ENCODE results near the gene CENPM. TPM values are rescaled to one million over a fixed set of nuclear protein-coding genes. Genes with fewer than 3 reads are reported as not detected.

The CENPM gene
- polyA plus RNA-seq, 1 of the 3 experiments (the other 2 are of a cell fraction) = 15.6 TPM

DNA sequence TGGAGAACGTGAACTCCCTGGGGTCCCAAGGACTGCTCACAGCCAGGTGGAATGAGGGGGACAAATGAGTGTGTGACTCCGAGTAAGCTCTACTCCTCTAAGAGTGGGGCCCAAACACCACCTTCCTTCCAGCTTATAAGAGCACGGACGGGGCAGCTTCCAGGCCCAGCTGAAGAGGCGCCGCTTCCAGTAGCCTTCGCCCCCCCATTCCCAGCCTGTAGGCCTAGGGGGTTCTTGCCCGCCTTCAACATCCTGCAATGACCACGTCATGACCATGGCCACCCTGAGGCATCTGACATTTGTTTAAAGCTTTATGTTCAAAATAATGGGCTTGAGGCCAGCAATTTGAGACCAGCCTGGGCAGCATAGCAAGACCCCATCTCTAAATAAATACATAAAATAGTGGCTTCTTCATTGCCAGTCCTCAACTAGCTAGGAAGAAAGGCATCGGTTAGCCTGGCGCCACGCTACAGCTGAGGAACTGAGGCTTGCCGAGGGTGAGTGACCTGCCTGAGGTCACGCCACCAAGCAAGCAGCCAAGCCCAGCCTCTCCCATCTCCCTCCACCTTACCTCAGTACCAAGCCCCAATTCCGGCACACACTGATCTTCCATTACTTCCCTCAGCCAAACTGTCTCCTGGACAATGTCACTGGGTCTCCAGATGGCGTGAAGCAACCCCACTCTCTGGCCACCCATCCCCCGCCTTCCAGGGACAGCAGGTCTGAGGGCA is 12.5 kb downstream of the CENPM start:
- no peak overlapping the region for H3K9ac ChIP-seq
- H3K27me3 ChIP-seq (ENCODE audit: insufficient read depth) = no peaks in the 10 kb centered on the region
- no peak overlapping the region for H3K4me3 ChIP-seq (ENCODE audit: low read depth in 2 of 2, low read length in 1 of 2)
- no peak overlapping the region for H3K27ac ChIP-seq (ENCODE audit: low read depth in 2 of 2, low read length in 1 of 2)
- WGBS (ENCODE audit: low lambda C conversion rate) = 100% methylated on average over 6 of the region's 17 CpGs
- no peaks in the 10 kb centered on the region for H3K9me2 ChIP-seq
- no peaks in the 10 kb centered on the region for H3K9me3 ChIP-seq
- TF ChIP-seq, protein P1, sequence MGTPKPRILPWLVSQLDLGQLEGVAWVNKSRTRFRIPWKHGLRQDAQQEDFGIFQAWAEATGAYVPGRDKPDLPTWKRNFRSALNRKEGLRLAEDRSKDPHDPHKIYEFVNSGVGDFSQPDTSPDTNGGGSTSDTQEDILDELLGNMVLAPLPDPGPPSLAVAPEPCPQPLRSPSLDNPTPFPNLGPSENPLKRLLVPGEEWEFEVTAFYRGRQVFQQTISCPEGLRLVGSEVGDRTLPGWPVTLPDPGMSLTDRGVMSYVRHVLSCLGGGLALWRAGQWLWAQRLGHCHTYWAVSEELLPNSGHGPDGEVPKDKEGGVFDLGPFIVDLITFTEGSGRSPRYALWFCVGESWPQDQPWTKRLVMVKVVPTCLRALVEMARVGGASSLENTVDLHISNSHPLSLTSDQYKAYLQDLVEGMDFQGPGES (IDR thresholded peaks at IDR 0.05; ENCODE audit: low read depth, low read length) = no peak
- TF ChIP-seq MEF2A (IDR thresholded peaks at IDR 0.05; ENCODE audit: borderline replicate concordance, low read depth) (no peak), RXRA (IDR thresholded peaks at IDR 0.05; ENCODE audit: borderline replicate concordance, low read depth) (no peak), NRF1 (IDR thresholded peaks at IDR 0.05; ENCODE audit: low read depth, low read length) (no peak), SIN3A (IDR thresholded peaks at IDR 0.05; ENCODE audit: borderline replicate concordance, low read depth, low read length) (no peak), POLR2AphosphoS5 (IDR thresholded peaks at IDR 0.05; ENCODE audit: low read depth, low read length) (no peak)
- TF ChIP-seq, protein P2, sequence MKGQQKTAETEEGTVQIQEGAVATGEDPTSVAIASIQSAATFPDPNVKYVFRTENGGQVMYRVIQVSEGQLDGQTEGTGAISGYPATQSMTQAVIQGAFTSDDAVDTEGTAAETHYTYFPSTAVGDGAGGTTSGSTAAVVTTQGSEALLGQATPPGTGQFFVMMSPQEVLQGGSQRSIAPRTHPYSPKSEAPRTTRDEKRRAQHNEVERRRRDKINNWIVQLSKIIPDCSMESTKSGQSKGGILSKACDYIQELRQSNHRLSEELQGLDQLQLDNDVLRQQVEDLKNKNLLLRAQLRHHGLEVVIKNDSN (IDR thresholded peaks at IDR 0.05; ENCODE audit: borderline replicate concordance, low read depth) = no peak
- H2AFZ ChIP-seq (ENCODE audit: low read depth) = no peak overlapping the region
- DNase-seq = no peak
- H4K20me1 ChIP-seq (ENCODE audit: insufficient read depth) = no peaks in the 10 kb centered on the region
- H3K4me1 ChIP-seq (ENCODE audit: control insufficient read depth in 1 of 2, insufficient read depth in 2 of 2, low read depth in 1 of 2, low read length in 1 of 2) = peaks cover 0 to 5% of the 10 kb centered on the region in 2 experiments; a peak in 1 of 4 replicates
- no peak overlapping the region for H3K4me2 ChIP-seq
- CTCF ChIA-PET = interaction anchor here (0.7 kb wide), 1 partner anchor 9 kb away, joined by 3 read pairs; no protein-coding TSS in a partner anchor
- H3K36me3 ChIP-seq (replicated peaks in 1 of 2; ENCODE audit: control insufficient read depth in 1 of 2, insufficient read depth in 2 of 2, low read length in 1 of 2) = no peaks in the 10 kb centered on the region
- H3K79me2 ChIP-seq (ENCODE audit: insufficient read depth) = no peaks in the 10 kb centered on the region
- no peaks in the 10 kb centered on the region for H3F3A ChIP-seq (replicated peaks; ENCODE audit: insufficient read depth)
- POLR2A ChIA-PET = no interaction called here

DNA sequence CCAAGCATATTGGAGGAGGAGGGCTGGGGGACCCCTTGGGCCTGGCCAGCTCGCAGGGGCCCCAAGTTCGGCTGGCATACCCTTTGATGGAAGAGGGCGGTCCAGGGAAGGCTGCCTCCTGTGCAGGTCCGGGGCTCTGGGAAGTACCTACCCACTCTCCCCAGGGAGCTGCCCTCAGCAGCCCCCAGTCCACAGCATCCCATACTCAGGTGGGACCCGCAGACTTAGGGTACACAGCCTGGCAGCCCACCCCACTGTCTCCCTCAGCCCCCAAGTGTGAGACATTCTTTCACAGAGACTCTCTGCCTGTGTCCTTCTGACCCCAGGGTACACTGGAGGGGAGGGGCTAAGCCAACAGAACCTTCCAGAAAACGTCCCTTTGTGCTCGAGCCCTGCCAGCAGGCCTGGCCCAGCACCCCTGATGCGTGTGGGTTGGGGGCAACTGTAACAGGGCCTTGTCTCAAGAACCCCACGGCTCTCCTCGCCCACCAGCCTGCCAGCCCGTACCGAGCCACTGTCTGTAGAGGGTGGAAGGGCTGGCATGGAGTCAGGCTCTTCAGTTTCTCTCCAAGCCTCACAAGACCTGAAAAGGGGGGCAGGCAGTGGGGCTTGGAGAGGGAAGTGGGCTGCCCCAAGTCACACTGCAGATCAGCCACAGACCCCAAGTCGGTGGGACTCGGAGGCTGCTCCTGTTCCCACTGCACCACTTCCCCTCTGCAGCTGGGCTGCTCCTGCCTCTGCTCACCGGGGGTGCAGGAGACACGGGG is 13.4 kb downstream of the CENPM start:
- H3K9me2 ChIP-seq = no peaks in the 10 kb centered on the region
- no peaks in the 10 kb centered on the region for H3K79me2 ChIP-seq (ENCODE audit: insufficient read depth)
- no peak overlapping the region for H3K4me2 ChIP-seq
- no peaks in the 10 kb centered on the region for H4K20me1 ChIP-seq (ENCODE audit: insufficient read depth)
- whole genome bisulfite sequencing (ENCODE audit: low lambda C conversion rate) = 84% methylated on average over 3 of the region's 16 CpGs
- DNase-seq = no peak
- no peaks in the 10 kb centered on the region for H3K36me3 ChIP-seq (replicated peaks in 1 of 2; ENCODE audit: control insufficient read depth in 1 of 2, insufficient read depth in 2 of 2, low read length in 1 of 2)
- no peaks in the 10 kb centered on the region; a peak in 1 of 4 replicates for H3K4me1 ChIP-seq (ENCODE audit: control insufficient read depth in 1 of 2, insufficient read depth in 2 of 2, low read depth in 1 of 2, low read length in 1 of 2)
- H3F3A ChIP-seq (replicated peaks; ENCODE audit: insufficient read depth) = no peaks in the 10 kb centered on the region
- H3K9ac ChIP-seq = no peak overlapping the region
- ChIA-PET POLR2A (no interaction called here), CTCF (no interaction called here)
- no peak overlapping the region for H3K27ac ChIP-seq (ENCODE audit: low read depth in 2 of 2, low read length in 1 of 2)
- no peaks in the 10 kb centered on the region for H3K27me3 ChIP-seq (ENCODE audit: insufficient read depth)
- H3K9me3 ChIP-seq = no peaks in the 10 kb centered on the region
- no peak overlapping the region for H2AFZ ChIP-seq (ENCODE audit: low read depth)
- H3K4me3 ChIP-seq (ENCODE audit: low read depth in 2 of 2, low read length in 1 of 2) = no peak overlapping the region
- TF ChIP-seq, protein P3, sequence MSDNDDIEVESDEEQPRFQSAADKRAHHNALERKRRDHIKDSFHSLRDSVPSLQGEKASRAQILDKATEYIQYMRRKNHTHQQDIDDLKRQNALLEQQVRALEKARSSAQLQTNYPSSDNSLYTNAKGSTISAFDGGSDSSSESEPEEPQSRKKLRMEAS (IDR thresholded peaks at IDR 0.05; ENCODE audit: low read depth) = no peak
- no peak for TF ChIP-seq RCOR1 (IDR thresholded peaks at IDR 0.05; ENCODE audit: low read length)
- no peak for TF ChIP-seq EZH2phosphoT487 (IDR thresholded peaks at IDR 0.05; ENCODE audit: borderline replicate concordance, low read depth)
- TF ChIP-seq SMC3 (IDR thresholded peaks at IDR 0.05; ENCODE audit: low read depth, low read length) = no peak
- TF ChIP-seq TCF12 (IDR thresholded peaks at IDR 0.05) = no peak
- TF ChIP-seq ELF1 (IDR thresholded peaks at IDR 0.05) = no peak
- TF ChIP-seq NRF1 (IDR thresholded peaks at IDR 0.05; ENCODE audit: low read depth, low read length) = no peak
- TF ChIP-seq, protein P4, sequence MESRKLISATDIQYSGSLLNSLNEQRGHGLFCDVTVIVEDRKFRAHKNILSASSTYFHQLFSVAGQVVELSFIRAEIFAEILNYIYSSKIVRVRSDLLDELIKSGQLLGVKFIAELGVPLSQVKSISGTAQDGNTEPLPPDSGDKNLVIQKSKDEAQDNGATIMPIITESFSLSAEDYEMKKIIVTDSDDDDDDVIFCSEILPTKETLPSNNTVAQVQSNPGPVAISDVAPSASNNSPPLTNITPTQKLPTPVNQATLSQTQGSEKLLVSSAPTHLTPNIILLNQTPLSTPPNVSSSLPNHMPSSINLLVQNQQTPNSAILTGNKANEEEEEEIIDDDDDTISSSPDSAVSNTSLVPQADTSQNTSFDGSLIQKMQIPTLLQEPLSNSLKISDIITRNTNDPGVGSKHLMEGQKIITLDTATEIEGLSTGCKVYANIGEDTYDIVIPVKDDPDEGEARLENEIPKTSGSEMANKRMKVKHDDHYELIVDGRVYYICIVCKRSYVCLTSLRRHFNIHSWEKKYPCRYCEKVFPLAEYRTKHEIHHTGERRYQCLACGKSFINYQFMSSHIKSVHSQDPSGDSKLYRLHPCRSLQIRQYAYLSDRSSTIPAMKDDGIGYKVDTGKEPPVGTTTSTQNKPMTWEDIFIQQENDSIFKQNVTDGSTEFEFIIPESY (IDR thresholded peaks at IDR 0.05; ENCODE audit: borderline replicate concordance, low read depth) = no peak
- TF ChIP-seq GATA2 (CRISPR knock-in tag; IDR thresholded peaks at IDR 0.05) = no peak
- TF ChIP-seq TEAD4 (IDR thresholded peaks at IDR 0.05; ENCODE audit: borderline replicate concordance, insufficient read depth) = no peak
- no peak for TF ChIP-seq SIN3A (IDR thresholded peaks at IDR 0.05; ENCODE audit: borderline replicate concordance, low read depth, low read length)
- no peak for TF ChIP-seq MXI1 (IDR thresholded peaks at IDR 0.05; ENCODE audit: low read depth, low read length)
- TF ChIP-seq RXRA (IDR thresholded peaks at IDR 0.05; ENCODE audit: borderline replicate concordance, low read depth) = no peak
